Hematopoietic multipotent progenitor cell treated with erythropoietin and hydrocortisone succinate and interleukin-3 and kit ligand, for 4 days (in vitro differentiated cells): ENCODE results near the gene NPR2.
A peak's percentile ranks its signal among the peaks of the same experiment; 100 is the strongest.

ENCODE experiments used
- DNase-seq: peaks from one replicate; pipeline ENCODE4 v3.0.0-alpha.2; 2015

The NPR2 gene

GRCh38 chr9:35766997-35767396 lies 24.4 kb upstream of the NPR2 start:
- DNase-seq, result peak; percentile 21

GRCh38 chr9:35767458-35767857 lies 23.9 kb upstream of the NPR2 start:
- no peak for DNase-seq

- DNase-seq, result no peak
Observed at GRCh38 chr9:35769763-35770162, 21.6 kb upstream of the NPR2 start.

- no peak for DNase-seq
Observed at GRCh38 chr9:35771075-35771433, 20.3 kb upstream of the NPR2 start.

DNA sequence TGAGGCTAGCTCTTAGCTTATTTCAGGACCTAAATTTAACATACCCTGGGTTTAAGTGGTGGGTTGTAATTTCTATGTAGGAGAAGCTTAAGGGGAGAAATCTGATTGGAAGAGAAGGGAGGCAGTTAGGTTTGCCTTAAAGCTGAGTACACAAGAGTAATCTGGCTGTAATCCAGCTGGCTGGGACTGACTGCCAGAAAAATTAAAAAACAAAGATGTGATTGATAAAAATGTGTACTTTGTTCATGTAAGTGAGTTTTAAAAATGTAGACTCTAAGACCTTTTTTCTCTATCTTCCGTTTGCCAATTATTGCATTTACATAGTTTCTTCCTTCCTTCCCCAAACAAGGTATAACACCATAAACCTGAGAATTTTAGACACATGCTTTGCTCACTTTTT lies 19.9 kb upstream of the NPR2 start:
- DNase-seq, result peak; percentile 64

GRCh38 chr9:35771943-35772342 lies 19.4 kb upstream of the NPR2 start:
- DNase-seq, result no peak

DNA sequence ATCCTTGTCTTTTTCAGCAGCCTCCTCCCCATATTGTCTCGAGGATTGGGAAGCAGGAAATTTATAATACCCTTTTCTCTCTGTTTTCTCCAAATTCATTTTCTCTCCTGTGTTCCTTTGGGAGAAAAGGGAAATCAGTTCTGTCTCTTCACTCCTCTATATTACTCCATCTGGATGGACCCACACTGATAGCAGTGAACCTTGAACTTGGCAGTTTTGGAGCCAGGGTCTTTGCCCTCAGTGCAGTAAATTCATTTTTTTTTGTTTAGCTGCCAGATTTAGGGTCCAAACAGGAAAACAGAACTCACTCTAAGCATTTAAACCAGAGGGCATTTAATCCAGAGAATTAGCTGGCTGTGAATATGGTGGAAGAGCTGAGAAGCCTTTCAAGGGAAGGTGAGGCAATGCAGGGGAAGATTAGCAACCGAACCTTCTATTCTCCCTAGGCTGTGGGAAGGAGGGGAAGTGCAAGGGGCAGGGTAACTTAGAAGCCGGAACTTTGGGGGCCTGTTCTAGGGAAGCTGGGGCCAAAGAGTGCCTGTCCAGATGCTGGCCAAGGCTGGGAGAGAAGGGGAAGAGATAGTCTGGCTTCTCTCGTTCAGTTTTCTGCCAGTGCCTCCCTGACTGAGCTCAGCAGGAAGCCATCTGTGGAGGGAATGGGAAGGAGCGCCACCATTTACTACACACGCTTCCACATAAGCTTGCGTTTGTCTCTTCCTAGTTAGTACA lies 16.3 kb upstream of the NPR2 start:
- peak; percentile 63 for DNase-seq

GRCh38 chr9:35776018-35776417 lies 15.4 kb upstream of the NPR2 start:
- no peak for DNase-seq

DNA sequence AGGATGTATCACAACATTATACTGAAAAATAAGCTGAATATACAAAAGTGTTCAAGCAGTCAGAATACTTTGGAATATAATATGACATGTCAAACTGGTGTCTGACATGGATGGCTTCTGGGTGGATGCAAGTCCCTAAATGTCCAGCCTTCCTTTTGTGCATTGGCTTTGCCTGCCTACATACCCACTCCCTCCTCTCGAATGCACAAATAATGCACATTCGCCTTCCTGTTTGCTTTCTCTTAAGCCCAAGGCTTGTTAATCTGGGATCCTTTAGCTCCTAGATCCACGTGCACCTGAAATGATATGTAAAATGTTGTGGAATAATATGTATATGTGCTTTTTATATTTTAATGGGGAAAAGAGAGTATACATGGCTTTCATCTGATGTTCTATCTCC lies 12.9 kb upstream of the NPR2 start:
- no peak for DNase-seq

- DNase-seq, result no peak
Observed at GRCh38 chr9:35781066-35781465, 10.3 kb upstream of the NPR2 start.

DNA sequence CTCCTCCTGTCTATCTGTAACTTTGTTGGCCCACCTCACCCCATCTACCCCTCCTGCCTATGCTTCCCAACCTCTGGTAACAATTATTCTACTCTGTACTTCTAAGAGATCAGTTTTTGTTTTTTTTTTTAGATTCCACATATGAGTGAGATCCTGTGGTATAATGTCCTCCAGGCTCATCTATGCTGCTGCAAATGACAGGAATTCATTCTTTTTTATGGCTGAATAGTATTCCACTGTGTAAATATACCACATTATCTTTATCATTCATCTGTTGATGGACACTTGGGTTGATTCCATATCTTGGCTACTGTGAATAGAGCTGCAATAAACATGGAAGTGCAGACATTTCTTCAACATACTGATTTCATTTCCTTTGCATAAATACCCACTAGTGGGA lies 8.0 kb upstream of the NPR2 start:
- DNase-seq, result no peak

GRCh38 chr9:35789541-35789940 lies 1.9 kb upstream of the NPR2 start:
- no peak for DNase-seq

- DNase-seq, result no peak
Observed at GRCh38 chr9:35790025-35790384, 1.4 kb upstream of the NPR2 start.

- DNase-seq, result peak; percentile 88
Observed at GRCh38 chr9:35790385-35791296, 750 bp upstream of the NPR2 start.

DNA sequence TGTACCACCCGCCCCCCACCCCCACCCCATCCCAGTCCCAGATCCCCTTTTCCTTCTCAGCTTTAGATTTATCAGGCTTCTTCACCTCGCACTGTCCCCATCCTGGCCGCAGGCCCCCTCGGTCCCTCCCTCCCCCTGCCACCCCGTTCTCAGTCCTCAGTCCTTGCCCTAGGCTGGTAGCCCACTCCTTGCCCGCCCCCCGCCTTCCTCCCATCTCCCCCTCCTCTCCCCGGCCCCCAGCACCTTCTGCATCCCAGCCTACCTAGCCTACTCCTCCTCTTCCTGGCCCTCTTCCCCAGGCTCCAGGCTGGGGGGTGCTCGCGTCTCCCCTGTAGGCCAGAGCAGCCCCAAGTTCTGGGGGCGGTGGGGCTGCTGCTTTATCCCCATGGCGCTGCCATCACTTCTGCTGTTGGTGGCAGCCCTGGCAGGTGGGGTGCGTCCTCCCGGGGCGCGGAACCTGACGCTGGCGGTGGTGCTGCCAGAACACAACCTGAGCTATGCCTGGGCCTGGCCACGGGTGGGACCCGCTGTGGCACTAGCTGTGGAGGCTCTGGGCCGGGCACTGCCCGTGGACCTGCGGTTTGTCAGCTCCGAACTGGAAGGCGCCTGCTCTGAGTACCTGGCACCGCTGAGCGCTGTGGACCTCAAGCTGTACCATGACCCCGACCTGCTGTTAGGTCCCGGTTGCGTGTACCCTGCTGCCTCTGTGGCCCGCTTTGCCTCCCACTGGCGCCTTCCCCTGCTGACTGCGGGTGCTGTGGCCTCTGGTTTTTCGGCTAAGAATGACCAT lies 828 bp downstream of the NPR2 start:
- DNase-seq, result no peak

GRCh38 chr9:35792826-35793225 lies 1.4 kb downstream of the NPR2 start:
- no peak for DNase-seq

DNA sequence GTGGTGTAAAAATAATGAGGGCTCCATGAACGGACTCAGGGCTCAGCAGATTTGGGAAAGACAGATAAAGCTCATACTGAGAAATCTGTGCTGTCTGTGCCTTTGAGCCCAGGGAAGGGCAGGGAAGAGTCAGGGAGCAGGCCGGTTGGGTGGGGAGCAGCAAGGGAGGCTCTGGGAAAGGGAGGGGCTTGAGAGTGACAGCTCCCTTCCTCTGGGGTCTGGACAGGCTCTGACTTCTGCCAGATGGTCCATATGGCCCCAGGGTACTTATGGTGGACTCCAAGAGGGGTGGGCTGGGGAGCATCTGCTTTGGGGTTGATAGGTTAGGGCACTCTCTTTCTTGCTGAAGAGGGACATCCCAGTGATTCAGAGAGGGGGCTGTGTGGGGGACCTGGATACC lies 2.1 kb downstream of the NPR2 start:
- no peak for DNase-seq

DNA sequence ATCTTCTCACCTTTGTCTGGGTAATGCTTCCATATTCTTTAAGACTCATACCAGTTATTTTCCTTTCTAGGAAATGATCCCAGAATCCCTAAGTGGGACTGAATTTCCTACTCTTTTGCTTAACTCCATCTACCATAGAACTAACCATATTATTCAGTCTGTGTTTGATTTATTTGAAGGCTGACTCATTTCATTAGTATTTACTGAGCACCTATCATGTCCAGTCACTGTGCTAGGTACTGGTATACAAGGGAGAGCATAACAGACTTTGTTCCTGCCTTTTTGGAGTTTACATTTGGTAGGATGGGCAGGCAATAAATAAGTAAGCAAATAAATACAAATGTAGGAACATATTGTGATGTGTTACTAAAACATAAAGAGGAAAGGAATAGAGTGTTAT lies 4.3 kb downstream of the NPR2 start:
- no peak for DNase-seq

DNA sequence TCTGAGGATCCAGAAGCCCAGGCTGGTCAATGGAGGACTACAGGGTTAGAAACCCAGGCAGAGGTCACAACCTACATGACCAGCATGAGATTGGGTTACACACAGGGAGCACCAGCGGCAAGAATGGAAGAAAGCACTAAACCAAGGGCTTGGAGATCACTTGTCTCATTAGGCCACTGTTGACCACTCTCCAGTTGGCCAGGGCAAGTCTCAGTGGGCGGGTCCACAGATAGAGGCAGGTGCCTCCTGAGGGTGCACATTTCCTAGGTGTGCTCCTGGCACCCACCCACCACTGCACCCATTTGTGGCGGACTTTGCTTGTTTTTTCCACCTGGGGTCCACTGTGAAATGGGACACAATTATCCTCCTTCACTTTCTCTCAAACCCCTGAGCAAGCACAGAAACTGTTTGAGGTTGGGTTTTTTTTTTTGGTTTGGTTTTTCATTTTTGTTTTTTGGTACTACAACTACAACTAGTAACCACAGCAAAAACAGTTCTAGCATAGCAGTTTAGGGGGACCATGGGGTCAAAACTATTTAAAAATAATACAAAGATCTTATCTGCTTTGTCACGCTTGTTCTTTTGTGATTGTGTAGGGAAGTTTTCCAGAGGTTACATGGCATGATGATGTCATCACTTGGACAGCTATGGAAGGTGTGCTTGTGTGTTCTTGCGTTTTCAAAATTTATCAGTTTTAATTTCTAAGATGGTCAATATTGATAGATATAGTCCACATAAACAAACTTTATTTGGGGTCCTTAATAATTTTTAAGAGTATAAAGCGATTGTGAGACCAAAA lies 6.1 kb downstream of the NPR2 start:
- no peak for DNase-seq

DNA sequence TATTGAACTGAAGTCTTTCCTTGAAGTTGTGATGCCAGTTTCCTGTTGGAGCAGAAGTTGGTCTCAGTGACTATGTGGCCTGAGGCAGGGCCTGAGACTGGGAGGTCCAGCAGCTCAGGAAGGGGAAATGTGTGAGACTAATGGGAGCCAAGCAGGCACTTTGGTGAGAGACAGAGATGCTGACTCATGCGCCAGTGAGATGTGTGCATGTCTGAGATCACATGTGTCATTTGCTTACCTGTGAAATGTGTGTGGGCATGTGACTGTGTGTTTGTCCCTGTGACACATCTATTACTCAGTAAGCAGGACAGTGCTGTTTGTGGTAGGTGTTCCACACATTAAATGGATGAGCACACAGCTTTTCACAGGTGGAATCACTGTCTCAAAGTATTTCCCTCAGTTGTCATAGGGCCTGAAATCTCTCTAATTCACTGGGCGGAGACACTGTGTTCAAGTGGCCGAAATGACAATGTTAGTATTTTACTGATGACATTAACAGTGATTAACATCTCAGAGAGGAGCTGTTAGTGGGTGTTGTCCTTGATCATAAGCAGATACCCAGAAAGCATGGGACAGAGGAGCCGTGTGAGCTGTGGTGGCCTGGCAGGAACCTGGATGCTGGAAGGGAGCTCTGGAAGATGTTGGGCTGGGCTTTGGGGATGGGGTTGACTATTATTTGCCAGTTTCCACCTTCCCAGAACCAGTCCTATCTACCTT lies 7.4 kb downstream of the NPR2 start:
- DNase-seq, result no peak

GRCh38 chr9:35800530-35800929 lies 9.1 kb downstream of the NPR2 start:
- no peak for DNase-seq
